ENCODE results near the gene PRRT3.
"Not testable (repeated sequence)": the region's sequence is repeated elsewhere in the genome, so short reads cannot be mapped to it uniquely, and the experiment has no call there.

PRRT3 gene

GRCh38 chr3:9897408-9898372 is 54.5 kb downstream of the PRRT3 start:
- DNase-seq: no peak

GRCh38 chr3:9896755-9897407 is 55.3 kb downstream of the PRRT3 start:
- DNase-seq: not testable (repeated sequence)

- not testable (repeated sequence) for DNase-seq
These were observed 56.5 kb downstream of the PRRT3 start for GRCh38 chr3:9895715-9896114.
